GM12878 (cell line): Measurements from ENCODE around the gene CAMK2A. TPM values are rescaled to one million over a fixed set of nuclear protein-coding genes. Genes with fewer than 3 reads are reported as not detected.

Experiments
- ATAC-seq: fragments of 200-7000 bp; cut with Tn5 transposase; 3 replicates; pipeline ENCODE4 v1.9.1; 2020; ENCODE audit warnings: mild to moderate bottlenecking, moderate library complexity
- BruUV-seq: library from RNA; stranded (reverse); fragments of 400-500 nt; replicated peaks from 2 replicates; lab custom pipeline; 2021; lab: Mats Ljungman, UMichigan
- CTCF ChIA-PET: fragments of 300-600 bp; sonication (Branson Sonifier 250); formaldehyde crosslinking; extraction: SDS; loops from one replicate; lab custom pipeline; 2021; ENCODE audit warnings: inconsistent platforms; lab: Yijun Ruan, JAX
- POLR2A ChIA-PET: fragments of 350-600 bp; formaldehyde crosslinking; extraction: SDS; loops from one replicate; lab custom pipeline; 2021; ENCODE audit warnings: inconsistent platforms; lab: Charles Lee
- RAD21 ChIA-PET: fragments of 300-600 bp; sonication (Branson Sonifier 250); formaldehyde crosslinking; loops from one replicate; lab custom pipeline; 2023; ENCODE audit warnings: antibody characterized with exemption; ENCODE audit not compliant: unreplicated experiment; lab: Charles Lee
- SMC1A ChIA-PET: fragments of 300-600 bp; sonication (Branson Sonifier 250); formaldehyde crosslinking; loops from one replicate; lab custom pipeline; 2023; ENCODE audit not compliant: unreplicated experiment, uncharacterized antibody; lab: Charles Lee
- DNase-seq: peaks from one replicate; pipeline ENCODE4 v3.0.0-alpha.2; 2011; ENCODE audit warnings: low read depth, low spot score
- FAIRE-seq: peaks from 3 replicates; lab custom pipeline; 2011; peaks lifted over from hg19 to GRCh38; lab: Jason Lieb, UNC
- H2AFZ ChIP-seq: 2 replicates; pipeline ENCODE4 v1.6.0; 2011; ENCODE audit warnings: low read depth, low read length, control low read depth; ENCODE audit not compliant: control insufficient read depth
- H3K27ac ChIP-seq: 2 replicates; pipeline ENCODE4 v1.5.1; 2011; ENCODE audit warnings: control low read depth; ENCODE audit not compliant: control insufficient read depth, insufficient read depth
- H3K27me3 ChIP-seq, 2 experiments: replicated peaks in 1 of 2; 2 replicates each; pipeline versions ENCODE4 v1.6.0 to v1.6.1; 2011; ENCODE audit warnings: low read length in 1 of 2; ENCODE audit not compliant: control insufficient read depth in 2 of 2, insufficient read depth in 2 of 2
- H3K36me3 ChIP-seq, 2 experiments: 2 replicates each; pipeline ENCODE4 v1.5.1; 2011; ENCODE audit warnings: low read length in 1 of 2; ENCODE audit not compliant: control insufficient read depth in 2 of 2, insufficient read depth in 2 of 2
- H3K4me1 ChIP-seq: 2 replicates; pipeline ENCODE4 v1.6.1; 2011; ENCODE audit warnings: mild to moderate bottlenecking, low read length, moderate library complexity, mixed read lengths; ENCODE audit not compliant: control insufficient read depth, insufficient read depth
- H3K4me2 ChIP-seq: 2 replicates; pipeline ENCODE4 v1.6.0; 2011; ENCODE audit warnings: control low read depth; ENCODE audit not compliant: control insufficient read depth, insufficient read depth
- H3K4me3 ChIP-seq: fragments of 200-600 bp; sonication (generic); 2 replicates; pipeline ENCODE4 v1.5.1; 2016
- H3K79me2 ChIP-seq: 2 replicates; pipeline ENCODE4 v1.6.0; 2011; ENCODE audit warnings: low read length; ENCODE audit not compliant: control insufficient read depth, insufficient read depth
- H3K9ac ChIP-seq: 2 replicates; pipeline ENCODE4 v1.8.0; 2011; ENCODE audit warnings: low read length, control low read depth, mixed read lengths; ENCODE audit not compliant: control insufficient read depth, insufficient read depth
- H3K9me3 ChIP-seq: replicated peaks from 3 replicates; pipeline ENCODE4 v1.5.1; 2011; ENCODE audit warnings: mild to moderate bottlenecking, low read length; ENCODE audit not compliant: control insufficient read depth, insufficient read depth
- H4K20me1 ChIP-seq: 2 replicates; pipeline ENCODE4 v1.6.0; 2011; ENCODE audit not compliant: control insufficient read depth, insufficient read depth
- CBX3 ChIP-seq: fragments of 200-600 bp; sonication (generic); IDR thresholded peaks from 2 replicates; pipeline ENCODE4 v1.6.1; 2016; ENCODE audit warnings: low read depth, borderline replicate concordance
- CHD1 ChIP-seq: IDR thresholded peaks from 2 replicates; pipeline ENCODE4 v1.6.1; 2012; ENCODE audit warnings: low read depth, low read length, improper control_type of control experiment
- CHD2 ChIP-seq: IDR thresholded peaks from 2 replicates; pipeline ENCODE4 v1.6.1; 2011; ENCODE audit warnings: low read depth, low read length, improper control_type of control experiment, borderline replicate concordance
- CREB1 ChIP-seq: IDR thresholded peaks from 2 replicates; pipeline ENCODE4 v1.6.1; 2012; ENCODE audit warnings: low read depth, mild to moderate bottlenecking, inconsistent platforms
- IRF4 ChIP-seq: IDR thresholded peaks from 2 replicates; pipeline ENCODE4 v1.6.1; 2011; ENCODE audit warnings: low read depth, low read length
- KDM1A ChIP-seq: fragments of 200-600 bp; sonication (generic); IDR thresholded peaks from 2 replicates; pipeline ENCODE4 v1.6.1; 2016; ENCODE audit warnings: borderline replicate concordance
- PAX5 ChIP-seq: IDR thresholded peaks from 2 replicates; pipeline ENCODE4 v1.6.1; 2011; ENCODE audit warnings: low read depth, low read length, borderline replicate concordance
- SREBF1 ChIP-seq: IDR thresholded peaks from 2 replicates; pipeline ENCODE4 v1.6.1; 2012; ENCODE audit warnings: mild to moderate bottlenecking, low read length
- TBL1XR1 ChIP-seq: IDR thresholded peaks from 2 replicates; pipeline ENCODE4 v1.6.1; 2012; ENCODE audit warnings: low read depth, low read length, improper control_type of control experiment
- TCF12 ChIP-seq: IDR thresholded peaks from 2 replicates; pipeline ENCODE4 v1.6.1; 2011; ENCODE audit warnings: low read depth, mild to moderate bottlenecking, low read length
- YY1 ChIP-seq: IDR thresholded peaks from 2 replicates; pipeline ENCODE4 v1.6.1; 2011; ENCODE audit warnings: low read depth, mild to moderate bottlenecking, low read length
- WGBS: methylation state at CpG from one replicate; pipeline ENCODE4 v1.1.6; 2016; ENCODE audit warnings: low lambda C conversion rate; ENCODE audit not compliant: insufficient replicate concordance, insufficient coverage; ENCODE audit errors: missing lambda C conversion rate; 5-methylcytosine and 5-hydroxymethylcytosine counted together
- in situ Hi-C: fragments of 300-500 bp; cut with MboI; formaldehyde crosslinking; loops from 9 replicates; pipeline ENCODE4 v1.14.3; 2018; ENCODE audit warnings: mixed read lengths
- intact Hi-C: fragments of 100-400 bp; cut with micrococcal nuclease; formaldehyde crosslinking; loops from one replicate; pipeline ENCODE4 v1.14.2; 2022; ENCODE audit not compliant: unreplicated experiment
- polyA plus RNA-seq, 11 experiments: library from polyadenylated mRNA; depleted of rRNA in 4 of 11; unstranded in 6 of 11; stranded (reverse) in 5 of 11; fragments of >200 nt; fragmentation: Nextera tagmentation in 4 of 11; fragmentation: Illumina TruSeq in 1 of 11; extraction: Ambion mirVana in 4 of 11; extraction: Trizol in 1 of 11; gene quantifications; 1 replicate in 1 of 11; 2 replicates in 10 of 11; pipeline versions ENCODE4 v1.2.1 to v1.2.3, GENCODE V29; 2011 to 2016; ENCODE audit warnings: inconsistent platforms in 2 of 11, missing spikeins in 2 of 11, low read depth in 1 of 11
- total RNA-seq, 4 experiments: library from RNA; depleted of rRNA in 3 of 4; stranded (reverse); fragments of >200 nt in 3 of 4; fragmentation: Illumina TruSeq in 1 of 4; extraction: Trizol in 1 of 4; gene quantifications; 2 replicates each; pipeline versions ENCODE4 v1.2.1 to v1.2.3, GENCODE V29; 2013 to 2021
- TF ChIP-seq, protein P1 (sequence below): fragments of 450-650 bp; IDR thresholded peaks from 2 replicates; pipeline ENCODE4 v1.6.1; 2016; ENCODE audit warnings: mild to moderate bottlenecking
- TF ChIP-seq, protein P2 (sequence below): fragments of 150-350 bp; IDR thresholded peaks from 2 replicates; pipeline ENCODE4 v1.6.1; 2014; ENCODE audit warnings: mild to moderate bottlenecking, low read depth, low read length

CAMK2A gene
- total and polyA plus RNA-seq, 10 of the 15 experiments (the other 5 are each of a cell fraction or from before 2014, with no cell fraction given), result 0.11 TPM; not detected in 9

DNA sequence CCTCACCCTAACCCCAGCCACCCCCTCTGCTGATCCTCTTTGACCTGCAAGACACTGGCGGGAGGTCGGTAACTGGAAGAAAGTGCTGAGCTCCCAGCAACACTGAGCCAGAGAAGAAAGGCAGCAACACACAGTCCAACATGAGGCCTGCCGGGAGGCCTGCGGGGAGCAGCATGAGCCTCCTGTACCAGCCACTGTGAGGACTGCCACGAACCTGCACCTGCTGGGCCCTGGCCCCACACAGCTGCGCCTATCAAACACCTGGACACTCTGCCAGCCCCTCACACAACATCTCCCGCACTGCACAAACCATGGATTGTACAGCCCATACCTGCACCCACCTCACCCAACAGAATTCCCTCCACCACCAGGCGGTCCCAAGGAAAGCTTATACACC is 18.3 kb downstream of the CAMK2A start:
- RAD21 ChIA-PET, result interaction anchor here (1.3 to 1.6 kb wide), 2 partner anchors 165 to 186 kb away, joined by 3 to 4 read pairs; no protein-coding TSS in a partner anchor
- Histone ChIP-seq H3K4me1 (no peaks in the 10 kb centered on the region), H3K36me3 (no peaks in the 10 kb centered on the region), H3K9ac (no peak overlapping the region), H3K27ac (no peak overlapping the region), H3K9me3 (no peaks in the 10 kb centered on the region)
- BruUV-seq, result no TSS peak
- FAIRE-seq (no peak), ATAC-seq (no peak)
- in situ Hi-C loops, result no loop called here
- WGBS, result 44% methylated on average over 8 of the region's 8 CpGs
- CTCF ChIA-PET, result interaction anchor here (1.1 kb wide), 1 partner anchor 78 kb away, joined by 3 read pairs; no protein-coding TSS in a partner anchor
- SMC1A ChIA-PET, result no interaction called here
- TF ChIP-seq TBL1XR1, result no peak
- TF ChIP-seq KDM1A, result no peak
- no peak for TF ChIP-seq YY1
- TF ChIP-seq, protein P1, sequence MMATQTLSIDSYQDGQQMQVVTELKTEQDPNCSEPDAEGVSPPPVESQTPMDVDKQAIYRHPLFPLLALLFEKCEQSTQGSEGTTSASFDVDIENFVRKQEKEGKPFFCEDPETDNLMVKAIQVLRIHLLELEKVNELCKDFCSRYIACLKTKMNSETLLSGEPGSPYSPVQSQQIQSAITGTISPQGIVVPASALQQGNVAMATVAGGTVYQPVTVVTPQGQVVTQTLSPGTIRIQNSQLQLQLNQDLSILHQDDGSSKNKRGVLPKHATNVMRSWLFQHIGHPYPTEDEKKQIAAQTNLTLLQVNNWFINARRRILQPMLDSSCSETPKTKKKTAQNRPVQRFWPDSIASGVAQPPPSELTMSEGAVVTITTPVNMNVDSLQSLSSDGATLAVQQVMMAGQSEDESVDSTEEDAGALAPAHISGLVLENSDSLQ, result no peak
- TF ChIP-seq SREBF1, result no peak
- TF ChIP-seq, all 136 proteins: peak for 0
- no peak for DNase-seq
- no peak overlapping the region for H3K4me2 ChIP-seq
- no peak overlapping the region for H2AFZ ChIP-seq
- intact Hi-C loops, result no loop called here
- H3K79me2 ChIP-seq, result no peaks in the 10 kb centered on the region
- POLR2A ChIA-PET, result no interaction called here
- no peak overlapping the region for H3K4me3 ChIP-seq
- H4K20me1 ChIP-seq, result no peaks in the 10 kb centered on the region
- peaks cover 3 to 4% of the 10 kb centered on the region in 2 experiments; a peak in 3 of 4 replicates for H3K27me3 ChIP-seq

DNA sequence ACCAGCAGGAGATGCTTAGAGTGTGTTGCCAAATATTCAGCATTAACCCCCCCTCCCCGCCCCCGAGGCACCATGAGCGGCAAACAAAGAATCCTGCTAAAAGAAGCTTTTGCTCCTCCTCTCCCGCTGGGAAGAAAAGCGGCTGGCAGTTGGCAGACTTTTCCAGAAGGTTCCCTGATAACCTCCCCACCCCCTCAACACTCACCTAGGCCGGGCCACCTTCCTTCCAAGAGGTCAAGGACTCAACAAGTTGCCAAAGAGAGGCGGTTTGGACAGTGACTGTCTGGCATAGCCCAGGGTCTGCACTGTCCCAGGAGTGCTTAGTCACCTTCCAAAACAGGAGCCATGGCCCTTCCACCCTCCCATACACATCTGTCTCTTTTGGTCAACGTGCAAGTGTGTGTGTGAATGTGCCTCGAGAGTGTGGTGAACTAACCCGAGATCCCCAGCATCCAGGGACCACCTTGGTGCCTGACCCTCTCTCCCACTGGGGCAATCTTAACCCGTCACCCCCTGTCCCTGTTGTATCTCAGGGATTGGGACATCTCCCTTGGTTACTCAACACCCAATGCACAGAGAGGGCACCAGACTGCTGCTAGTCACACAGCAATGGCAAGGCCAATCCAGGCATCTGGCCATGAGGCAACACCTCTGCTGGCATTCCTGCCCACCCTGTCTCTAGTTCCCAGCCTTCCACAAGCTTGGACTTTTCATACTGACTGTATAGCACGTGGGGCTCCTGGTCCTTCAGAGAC is 18.9 kb downstream of the CAMK2A start:
- Histone ChIP-seq H3K4me2 (no peak overlapping the region), H3K27ac (no peak overlapping the region), H3K9me3 (no peaks in the 10 kb centered on the region), H3K79me2 (no peaks in the 10 kb centered on the region), H3K27me3 (peaks cover 3 to 4% of the 10 kb centered on the region in 2 experiments; a peak in 3 of 4 replicates), H3K9ac (no peak overlapping the region), H3K4me3 (no peak overlapping the region), H3K36me3 (no peaks in the 10 kb centered on the region), H4K20me1 (no peaks in the 10 kb centered on the region), H3K4me1 (no peaks in the 10 kb centered on the region), H2AFZ (no peak overlapping the region)
- intact Hi-C loops, result no loop called here
- ChIA-PET SMC1A (no interaction called here), RAD21 (interaction anchor here (1.4 kb wide), 1 partner anchor 166 kb away, joined by 4 read pairs; no protein-coding TSS in a partner anchor), CTCF (interaction anchor here (1.1 kb wide), 1 partner anchor 78 kb away, joined by 3 read pairs; no protein-coding TSS in a partner anchor), POLR2A (no interaction called here)
- 3% methylated on average over 12 of the region's 12 CpGs for WGBS
- no peak for ATAC-seq
- FAIRE-seq, result no peak
- BruUV-seq, result no TSS peak
- no peak for DNase-seq
- in situ Hi-C loops, result no loop called here
- TF ChIP-seq PAX5 (no peak), SREBF1 (no peak), IRF4 (no peak), TCF12 (no peak), CREB1 (no peak), CHD2 (no peak), CHD1 (no peak), CBX3 (no peak)
- TF ChIP-seq, protein P2, sequence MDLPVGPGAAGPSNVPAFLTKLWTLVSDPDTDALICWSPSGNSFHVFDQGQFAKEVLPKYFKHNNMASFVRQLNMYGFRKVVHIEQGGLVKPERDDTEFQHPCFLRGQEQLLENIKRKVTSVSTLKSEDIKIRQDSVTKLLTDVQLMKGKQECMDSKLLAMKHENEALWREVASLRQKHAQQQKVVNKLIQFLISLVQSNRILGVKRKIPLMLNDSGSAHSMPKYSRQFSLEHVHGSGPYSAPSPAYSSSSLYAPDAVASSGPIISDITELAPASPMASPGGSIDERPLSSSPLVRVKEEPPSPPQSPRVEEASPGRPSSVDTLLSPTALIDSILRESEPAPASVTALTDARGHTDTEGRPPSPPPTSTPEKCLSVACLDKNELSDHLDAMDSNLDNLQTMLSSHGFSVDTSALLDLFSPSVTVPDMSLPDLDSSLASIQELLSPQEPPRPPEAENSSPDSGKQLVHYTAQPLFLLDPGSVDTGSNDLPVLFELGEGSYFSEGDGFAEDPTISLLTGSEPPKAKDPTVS, result no peak
